Activated CD4-positive, alpha-beta T cell treated with anti-CD3 and anti-CD28 coated beads, Interleukin-2, amount 50 U/mL, for 24 hours (primary cell): ENCODE results near the gene NCAPG2.
"Not testable (repeated sequence)": the region's sequence is repeated elsewhere in the genome, so short reads cannot be mapped to it uniquely, and the experiment has no call there.

Source experiments
- DNase-seq, 2 donors: peaks; one replicate each; pipeline ENCODE4 v3.0.0-alpha.2; 2020; ENCODE audit warnings: low read depth in 1 of 2, low spot score in 1 of 2

The NCAPG2 gene

DNA sequence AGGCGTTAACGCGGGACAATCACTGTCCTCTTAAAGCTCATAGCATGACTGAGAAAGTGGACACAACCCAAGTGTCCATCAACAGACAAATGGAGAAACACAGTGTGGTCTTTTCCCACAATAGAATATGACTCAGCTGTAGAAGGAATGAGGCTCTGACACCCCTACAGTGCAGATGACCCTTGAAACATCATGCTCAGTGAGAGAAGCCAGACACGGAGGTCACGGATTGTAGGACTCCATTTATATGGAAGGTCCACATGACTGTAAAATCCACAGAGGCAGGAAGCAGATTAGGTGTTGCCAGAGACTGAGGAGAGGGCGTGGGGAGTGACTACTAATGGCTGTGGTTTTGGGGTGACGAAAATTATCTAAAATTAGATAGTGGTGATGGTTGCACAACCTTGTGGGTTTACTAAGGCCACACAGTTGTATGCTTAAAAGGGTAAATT, 6.1 kb upstream of the NCAPG2 start:
- DNase-seq, result no peak

GRCh38 chr7:158707610-158708009, 3.0 kb upstream of the NCAPG2 start:
- DNase-seq, result no peak

DNA sequence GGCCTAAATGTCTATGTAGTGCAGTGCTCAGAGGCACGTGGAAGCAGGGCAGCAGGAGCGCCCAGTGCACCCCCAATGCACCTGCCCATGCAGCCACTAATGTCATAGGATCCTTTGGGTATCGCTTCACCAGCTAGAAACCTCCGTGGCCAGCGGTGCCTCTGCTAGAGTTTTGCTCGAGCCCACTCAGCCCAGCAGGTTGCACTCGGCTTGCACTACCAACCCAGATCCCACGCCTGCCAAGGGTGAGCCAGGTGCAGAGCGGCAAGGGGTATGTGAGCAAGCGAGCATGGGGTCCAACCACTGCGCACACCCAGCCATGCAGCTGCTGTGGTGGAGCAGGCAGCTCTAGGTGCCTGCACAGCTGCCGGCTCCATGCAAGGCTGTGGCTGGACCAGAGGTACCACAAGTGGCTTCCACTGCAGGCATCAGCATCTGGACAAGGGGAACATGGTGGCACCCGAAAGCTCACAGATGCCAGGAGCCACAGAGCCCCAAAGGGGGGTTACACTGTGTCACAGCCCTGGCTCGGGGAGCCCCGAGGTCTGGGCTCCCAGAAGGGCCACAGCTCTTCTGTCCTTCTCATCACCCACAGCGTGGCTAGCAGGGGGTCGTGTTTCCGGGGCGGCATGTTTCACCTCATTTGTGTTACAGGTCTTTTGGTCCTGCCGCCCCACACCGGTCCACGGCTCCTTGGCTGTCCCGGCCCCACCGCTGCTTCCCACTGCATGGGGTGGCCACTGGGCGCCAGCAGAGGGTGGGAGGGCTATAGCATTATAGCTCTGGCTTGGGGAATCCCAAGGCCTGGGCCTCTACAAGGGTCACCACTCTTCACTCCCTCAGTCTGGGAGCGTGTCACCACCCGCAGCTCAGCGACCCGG, 2.3 kb upstream of the NCAPG2 start:
- DNase-seq, result no peak

DNA sequence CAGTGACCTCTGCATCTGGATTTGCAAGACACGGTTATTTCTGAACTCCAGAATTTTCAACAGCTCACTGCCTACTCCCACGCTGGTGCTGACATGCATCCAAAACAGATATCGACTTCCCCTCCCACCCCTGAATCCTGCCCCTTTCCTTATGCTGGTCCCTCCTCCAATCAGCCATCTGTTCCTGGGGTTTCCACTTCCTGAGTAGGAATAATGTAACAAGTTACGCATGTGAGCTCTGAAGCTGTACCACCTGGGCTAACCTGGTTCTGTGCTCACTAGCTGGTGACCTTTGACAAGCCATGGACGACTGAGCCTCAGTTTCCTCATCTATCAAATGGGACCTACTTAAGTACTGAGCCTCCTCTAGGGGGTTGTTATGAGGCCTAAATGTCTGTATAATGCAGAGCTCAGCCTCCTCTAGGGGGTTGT, 1.7 kb upstream of the NCAPG2 start:
- DNase-seq, result no peak

GRCh38 chr7:158705234-158705850, 738 bp upstream of the NCAPG2 start:
- DNase-seq, result no peak

DNA sequence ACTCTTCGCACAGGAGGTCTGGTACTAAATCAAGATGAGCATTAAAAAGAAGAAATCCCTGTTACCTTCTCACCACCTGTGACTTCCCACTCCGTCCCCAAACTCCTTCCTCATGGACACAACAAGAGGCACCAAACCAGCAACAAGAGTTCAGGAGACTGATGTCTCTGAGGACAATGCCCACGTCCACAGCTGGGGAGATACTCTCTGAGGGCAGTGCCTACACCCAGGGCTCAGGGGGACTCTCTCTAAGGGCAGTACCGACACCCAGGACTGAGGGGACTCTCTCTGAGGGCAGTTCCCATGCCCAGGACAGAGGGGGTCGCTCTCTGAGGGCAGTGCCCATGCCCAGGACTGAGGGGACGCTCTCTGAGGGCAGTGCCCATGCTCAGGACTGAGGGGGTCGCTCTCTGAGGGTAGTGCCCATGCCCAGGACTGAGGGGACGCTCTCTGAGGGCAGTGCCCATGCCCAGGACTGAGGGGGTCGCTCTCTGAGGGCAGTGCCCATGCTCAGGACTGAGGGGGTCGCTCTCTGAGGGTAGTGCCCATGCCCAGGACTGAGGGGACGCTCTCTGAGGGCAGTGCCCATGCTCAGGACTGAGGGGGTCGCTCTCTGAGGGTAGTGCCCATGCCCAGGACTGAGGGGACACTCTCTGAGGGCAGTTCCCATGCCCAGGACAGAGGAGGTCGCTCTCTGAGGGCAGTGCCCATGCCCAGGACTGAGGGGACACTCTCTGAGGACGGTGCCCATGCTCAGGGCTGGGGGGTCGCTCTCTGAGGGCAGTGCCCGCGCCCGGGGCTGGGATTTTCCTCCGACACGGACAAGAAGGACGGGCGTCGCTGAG, 703 bp downstream of the NCAPG2 start:
- not testable (repeated sequence) for DNase-seq

- DNase-seq, result no peak
These were observed 1.7 kb downstream of the NCAPG2 start for GRCh38 chr7:158702944-158703343.

DNA sequence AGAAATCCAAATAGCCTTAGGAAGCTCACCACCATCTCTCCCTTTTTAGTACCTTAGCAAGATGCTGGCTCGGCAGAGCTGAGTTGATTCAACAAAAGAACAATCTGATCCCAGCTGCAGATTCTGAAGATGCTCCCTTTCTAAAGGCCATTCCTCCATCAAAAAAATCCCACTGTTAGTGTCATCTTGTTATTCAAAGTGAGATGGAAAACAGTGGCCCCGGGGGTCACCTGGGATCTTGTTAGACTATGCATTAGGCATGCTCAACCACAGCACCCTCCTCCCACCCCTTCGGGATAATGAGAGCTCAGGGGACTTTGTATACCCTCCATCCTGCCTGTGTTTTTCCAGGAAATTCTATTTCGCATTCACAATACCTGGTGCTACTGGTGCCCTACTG, 2.4 kb downstream of the NCAPG2 start:
- DNase-seq, result no peak

DNA sequence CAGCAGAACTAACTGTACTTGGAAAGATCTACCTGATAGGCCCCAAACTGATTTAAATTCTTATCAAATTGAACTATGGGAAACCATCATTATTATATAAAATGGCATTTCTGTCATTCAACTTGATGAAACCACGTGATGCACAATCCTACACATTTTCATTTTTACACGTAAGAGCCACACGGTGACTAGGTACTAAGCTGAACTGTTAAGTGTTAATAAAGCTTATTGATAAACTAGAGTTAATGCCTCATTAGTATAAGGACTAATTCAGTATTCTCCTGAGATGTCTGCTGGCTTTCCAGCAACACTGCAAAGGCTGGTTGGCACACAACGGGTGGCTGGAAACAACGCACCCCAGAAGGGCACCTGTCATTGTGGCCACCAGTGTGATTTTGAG, 4.6 kb downstream of the NCAPG2 start:
- no peak for DNase-seq

GRCh38 chr7:158699341-158699740, 5.3 kb downstream of the NCAPG2 start:
- no peak for DNase-seq

DNA sequence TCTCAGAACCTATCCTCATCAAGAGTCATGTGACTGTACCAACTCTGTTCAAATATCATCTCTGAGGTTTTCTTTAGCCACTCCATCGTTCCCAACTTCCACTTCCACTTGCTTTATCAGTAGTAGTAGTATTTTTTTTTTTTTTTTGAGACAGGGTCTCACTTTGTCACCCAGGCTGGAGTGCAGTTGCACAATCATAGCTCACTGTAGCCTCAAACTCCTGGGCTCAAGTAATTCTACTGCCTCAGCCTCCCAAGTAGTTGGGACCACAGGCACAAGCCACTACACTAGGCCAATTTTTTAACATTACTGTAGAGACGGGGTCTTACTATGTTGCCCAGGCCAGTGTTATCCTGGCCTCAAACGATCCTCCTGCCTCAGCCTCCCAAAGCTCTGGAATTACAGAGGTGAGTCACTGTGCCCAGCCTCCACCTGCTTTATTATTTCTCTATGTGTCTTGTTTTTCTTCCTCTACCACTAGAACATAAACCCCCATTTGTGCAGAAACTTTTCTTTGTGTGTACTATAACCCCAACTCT, 5.9 kb downstream of the NCAPG2 start:
- no peak for DNase-seq

GRCh38 chr7:158697597-158697996, 7.0 kb downstream of the NCAPG2 start:
- not testable (repeated sequence) for DNase-seq

DNA sequence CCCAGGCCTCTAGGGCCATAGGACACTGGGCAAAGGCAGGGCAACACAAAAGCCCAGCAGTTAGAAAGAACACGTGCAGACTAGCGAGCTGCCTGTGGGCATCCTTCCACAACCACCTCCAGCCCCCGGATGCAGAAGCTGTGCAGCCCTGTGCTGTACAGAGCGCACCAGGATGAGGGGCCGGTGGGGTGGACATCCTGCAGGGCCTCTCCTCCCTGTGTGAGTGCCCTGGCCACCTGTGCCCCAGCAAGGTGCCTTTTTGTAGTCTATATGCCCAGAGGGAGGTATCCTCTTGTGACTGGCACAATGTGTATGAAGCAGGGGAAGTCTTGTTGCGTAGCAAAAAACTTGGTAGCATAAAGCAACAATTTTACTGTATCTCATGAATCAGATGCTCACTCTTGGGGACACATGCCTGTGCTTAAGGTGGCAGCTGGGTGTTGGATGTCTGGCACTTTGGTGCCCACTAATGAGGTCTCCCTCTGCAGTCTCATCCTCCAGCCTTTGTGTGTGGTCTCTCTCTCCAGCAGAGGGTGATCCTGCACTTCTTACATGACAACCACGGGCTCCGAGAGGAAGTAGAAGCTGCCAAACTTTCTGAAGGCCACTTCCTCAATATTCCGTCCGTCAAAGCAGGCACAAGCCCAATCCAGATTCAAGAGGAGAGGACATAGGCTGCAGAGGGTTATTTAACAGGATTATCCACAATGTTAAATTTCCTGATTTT, 8.7 kb downstream of the NCAPG2 start:
- peak in 1 of 2 donors; percentile 45 for DNase-seq

- no peak for DNase-seq
These were observed 9.5 kb downstream of the NCAPG2 start for GRCh38 chr7:158695056-158695455.

DNA sequence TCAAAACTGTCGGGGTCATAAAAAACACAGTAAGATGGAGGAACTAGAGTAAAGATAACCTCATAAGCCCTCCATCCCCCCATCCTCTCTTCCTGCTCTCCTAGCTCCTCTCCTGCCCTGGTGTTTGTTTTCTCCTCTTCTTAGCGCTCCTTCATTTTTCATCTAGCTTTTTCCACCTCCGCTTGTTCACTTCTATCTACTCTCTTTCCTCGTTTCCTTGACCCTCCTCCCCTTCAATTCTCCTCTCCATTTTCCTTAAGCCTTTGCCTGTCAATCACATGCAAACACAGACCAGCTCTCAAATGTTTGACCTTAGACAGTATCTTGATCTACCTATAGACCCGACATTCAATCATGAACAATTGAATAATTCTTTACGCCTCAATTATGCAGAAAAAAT, 10.0 kb downstream of the NCAPG2 start:
- DNase-seq, result no peak

DNA sequence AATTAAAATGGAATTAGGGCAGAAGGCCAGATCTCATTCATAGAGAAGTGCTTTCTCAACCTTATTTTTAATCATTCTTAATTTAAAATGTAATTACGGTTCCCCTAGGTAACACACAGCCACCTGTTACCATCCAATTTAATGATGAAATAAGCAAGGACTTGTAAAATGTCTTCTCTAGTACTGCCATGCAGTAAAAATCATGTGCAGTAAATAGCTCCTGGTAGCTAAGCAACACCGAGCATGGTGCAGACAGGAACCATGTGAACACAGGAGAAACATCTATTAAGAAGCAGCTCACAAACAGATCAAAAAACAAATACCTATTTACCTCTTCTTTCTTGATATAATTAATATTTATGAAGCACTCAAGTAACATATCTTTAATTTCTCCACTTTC, 15.1 kb downstream of the NCAPG2 start:
- DNase-seq, result no peak

DNA sequence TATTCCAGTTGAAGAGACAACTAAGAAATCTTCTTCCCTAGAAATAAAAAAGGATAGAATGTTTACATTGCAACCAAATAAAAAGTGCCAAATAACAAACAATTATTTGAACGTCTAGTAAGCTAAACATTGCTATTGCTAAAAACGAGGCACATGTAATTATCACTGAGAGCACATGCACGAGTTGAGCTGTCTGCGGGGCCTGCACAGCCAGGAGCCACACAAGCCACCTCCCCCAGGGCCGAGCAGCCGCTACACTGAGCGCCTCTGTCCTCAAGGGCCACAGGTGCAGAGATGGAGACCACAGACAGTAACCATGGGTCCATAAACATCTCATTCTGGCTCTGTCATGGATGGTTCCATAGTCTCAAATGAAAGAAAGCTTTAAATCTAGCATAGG, 17.2 kb downstream of the NCAPG2 start:
- no peak for DNase-seq

DNA sequence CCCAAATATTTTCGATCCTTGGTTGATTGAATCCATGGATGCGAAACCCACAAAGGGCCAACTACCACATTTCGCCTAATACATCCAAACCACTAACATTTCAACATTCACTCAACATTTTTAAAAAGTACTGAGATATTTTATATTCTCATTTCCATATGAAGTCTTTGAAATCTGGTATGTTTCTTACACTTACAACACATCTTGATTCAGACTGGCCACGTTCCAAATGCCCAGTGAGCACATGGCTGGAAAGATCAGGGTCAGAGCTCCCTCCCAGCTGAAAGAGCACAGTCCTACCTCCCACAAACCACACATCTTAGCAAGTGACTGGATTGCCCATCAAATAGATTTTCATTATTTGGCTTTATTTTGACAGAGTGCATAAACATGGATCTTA, 18.9 kb downstream of the NCAPG2 start:
- no peak for DNase-seq

- DNase-seq, result no peak
These were observed 20.3 kb downstream of the NCAPG2 start for GRCh38 chr7:158684329-158684728.

DNA sequence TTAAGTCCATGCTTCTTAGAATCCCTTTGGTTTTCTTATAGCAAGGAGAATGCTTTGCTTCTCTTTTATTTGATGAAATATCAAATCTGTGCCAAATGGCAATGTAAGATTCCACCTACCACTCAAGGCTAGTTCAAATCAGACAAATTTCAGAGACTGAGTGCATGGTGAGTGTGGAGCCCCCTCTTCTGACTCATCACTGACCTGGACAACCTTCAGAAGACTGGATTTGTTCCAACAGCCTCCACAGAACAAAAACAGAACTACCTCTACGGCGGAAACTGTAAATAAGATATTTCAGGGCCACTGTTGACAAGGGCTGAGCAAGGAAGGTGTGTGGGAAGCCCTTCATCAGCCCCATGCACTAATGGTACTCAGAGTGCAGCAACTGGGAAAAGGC, 21.1 kb downstream of the NCAPG2 start:
- no peak for DNase-seq

GRCh38 chr7:158682456-158682855, 22.1 kb downstream of the NCAPG2 start:
- no peak for DNase-seq
